Measurements from ENCODE around the gene SLC24A3. TPM values are rescaled to one million over a fixed set of nuclear protein-coding genes. Genes with fewer than 3 reads are reported as not detected.

The SLC24A3 gene
- total and polyA plus RNA-seq, 2 of the 13 experiments (the other 11 are each of a cell fraction or from before 2014, with no cell fraction given), result not detected

DNA sequence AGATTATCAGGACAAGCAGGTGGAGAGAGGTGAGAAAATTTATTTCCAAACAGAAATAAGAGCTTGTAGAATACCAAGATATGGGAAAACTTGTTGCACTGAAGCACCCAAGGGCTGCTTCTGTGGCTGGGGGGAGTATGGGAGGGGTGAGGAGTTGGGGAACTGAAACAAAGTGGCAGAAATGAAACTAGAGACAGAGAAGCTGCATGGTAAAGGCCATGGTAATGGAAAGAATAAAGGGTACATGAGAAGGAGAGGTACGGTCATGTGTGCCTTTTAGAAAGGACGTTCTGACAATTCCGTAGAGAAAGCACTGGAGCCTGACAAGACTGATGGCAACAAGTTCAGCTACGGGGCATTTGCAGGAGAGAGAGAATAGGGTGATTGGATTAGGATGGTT is 494.0 kb downstream of the SLC24A3 start (continued):
- TF ChIP-seq MBD4 (IDR thresholded peaks at IDR 0.05; ENCODE audit: borderline replicate concordance, low read length) (no peak), TRAFD1 (CRISPR knock-in tag; IDR thresholded peaks at IDR 0.05; ENCODE audit: borderline replicate concordance) (no peak), FOXM1 (CRISPR knock-in tag; IDR thresholded peaks at IDR 0.05) (no peak), RFXANK (CRISPR knock-in tag; IDR thresholded peaks at IDR 0.05) (no peak), ZMYM4 (CRISPR knock-in tag; IDR thresholded peaks at IDR 0.05) (no peak), ZSCAN12 (CRISPR knock-in tag; IDR thresholded peaks at IDR 0.05) (no peak), ZBTB42 (CRISPR knock-in tag; IDR thresholded peaks at IDR 0.05) (no peak), BCL3 (CRISPR knock-in tag; IDR thresholded peaks at IDR 0.05) (no peak)

- no peak for ATAC-seq
- no peak overlapping the region for H3K4me3 ChIP-seq (replicated peaks in 1 of 3; ENCODE audit: insufficient read depth in 1 of 3, low read depth in 2 of 3, low read length in 3 of 3)
- intact Hi-C loops (cut with micrococcal nuclease; ENCODE audit: unreplicated experiment) (no loop called here), in situ Hi-C loops (cut with HindIII; ENCODE audit: extremely low pct_ligation_motif_present, low pct_unique_long_range_greater_than_20kb) (no loop called here)
- H2AFZ ChIP-seq (ENCODE audit: low read length), result no peak overlapping the region
- no TSS peak for BruUV-seq (replicated peaks)
- H3K9me3 ChIP-seq (ENCODE audit: low read length), result no peaks in the 10 kb centered on the region
- H3K4me1 ChIP-seq (ENCODE audit: insufficient read depth, low read length), result peaks cover 15% of the 10 kb centered on the region
- no peaks in the 10 kb centered on the region for H4K20me1 ChIP-seq (ENCODE audit: insufficient read depth, low read length)
- TF ChIP-seq ZNF629 (CRISPR knock-in tag; conservative IDR thresholded peaks at IDR 0.05) (peak; percentile 72; the same call in 1 of the 2 replicates), EZH2 (conservative IDR thresholded peaks at IDR 0.05; ENCODE audit: low read depth, low read length) (no peak)
- CTCF ChIA-PET (ENCODE audit: low intra/inter-chr PET ratio, low total read pairs), result no interaction called here
- no peak overlapping the region for H3K27ac ChIP-seq (ENCODE audit: extremely low read length, insufficient read depth, low read length)
- H3K27me3 ChIP-seq (ENCODE audit: control insufficient read depth in 1 of 2, insufficient read depth in 2 of 2, low read length in 2 of 2), result no peaks in the 10 kb centered on the region
- no peak overlapping the region for H3K9ac ChIP-seq (ENCODE audit: insufficient read depth, low read depth, low read length)
- FAIRE-seq, result no peak
- POLR2A ChIA-PET, result no interaction called here
- no peaks in the 10 kb centered on the region for H3K36me3 ChIP-seq (replicated peaks in 1 of 2; ENCODE audit: control insufficient read depth in 1 of 2, insufficient read depth in 2 of 2, low read length in 2 of 2)
- H3K4me2 ChIP-seq (ENCODE audit: low read depth, low read length), result no peak overlapping the region
- no peaks in the 10 kb centered on the region for H3K79me2 ChIP-seq (ENCODE audit: insufficient read depth, low read length)
- DNase-seq (ENCODE audit: low spot score), result no peak
- WGBS (ENCODE audit: low lambda C conversion rate), result 28% methylated on average over 1 of the region's 1 CpG
These were observed 497.3 kb downstream of the SLC24A3 start for GRCh38 chr20:19709635-19710335.
